Heart left ventricle (tissue), 16 donors: ENCODE data around the gene TPRG1L. TPM values are rescaled to one million over a fixed set of nuclear protein-coding genes. Genes with fewer than 3 reads are reported as not detected.

Experiments
- ATAC-seq, 4 donors: fragments of 200-7000 bp; cut with Tn5 transposase; one replicate each; pipeline ENCODE4 v1.9.1; 2020 to 2022; ENCODE audit warnings: moderate library complexity in 4 of 4, mild to moderate bottlenecking in 3 of 4, moderate number of reproducible peaks in 1 of 4
- DNase-seq, 5 donors: peaks; one replicate each; pipeline ENCODE4 v3.0.0-alpha.2; 2020
- H3K27ac ChIP-seq, 12 donors: fragments of 200-600 bp; sonication (generic) in 4 of 12; one replicate each; pipeline versions ENCODE4 v1.5.0 to v1.8.0; 2016 to 2022; ENCODE audit warnings: mild to moderate bottlenecking in 2 of 12
- H3K27me3 ChIP-seq, 9 donors: fragments of 200-600 bp; sonication (generic) in 2 of 9; one replicate each; pipeline versions ENCODE4 v1.5.1 to v1.8.0; 2016 to 2022; ENCODE audit warnings: mild to moderate bottlenecking in 3 of 9
- H3K36me3 ChIP-seq, 9 donors: fragments of 200-600 bp; sonication (generic) in 2 of 9; one replicate each; pipeline versions ENCODE4 v1.5.0 to v1.8.0; 2018 to 2022; ENCODE audit warnings: mild to moderate bottlenecking in 2 of 9
- H3K4me1 ChIP-seq, 12 donors: fragments of 200-600 bp; sonication (generic) in 4 of 12; one replicate each; pipeline versions ENCODE4 v1.5.0 to v1.8.0; 2016 to 2022; ENCODE audit warnings: mild to moderate bottlenecking in 3 of 12
- H3K4me3 ChIP-seq, 12 donors: fragments of 200-600 bp; sonication (generic) in 4 of 12; one replicate each; pipeline versions ENCODE4 v1.5.0 to v1.8.0; 2017 to 2022; ENCODE audit warnings: mild to moderate bottlenecking in 9 of 12, moderate library complexity in 4 of 12
- H3K9me3 ChIP-seq, 12 donors: fragments of 200-600 bp; sonication (generic) in 4 of 12; one replicate each; pipeline versions ENCODE4 v1.5.0 to v1.8.0; 2016 to 2022; ENCODE audit warnings: mild to moderate bottlenecking in 1 of 12
- POLR2A ChIP-seq, 2 donors: fragments of 450-650 bp; IDR thresholded peaks; one replicate each; pipeline ENCODE4 v1.6.1; 2017; ENCODE audit warnings: antibody characterized with exemption in 2 of 2, mild to moderate bottlenecking in 2 of 2, moderate library complexity in 2 of 2
- WGBS, 4 donors: extraction: QIAGEN DNeasy Blood & Tissue Kit in 2 of 4; methylation state at CpG; one replicate each; pipeline versions ENCODE4 v1.1.5 to v1.1.7; 2013 to 2018; 5-methylcytosine and 5-hydroxymethylcytosine counted together
- intact Hi-C, 10 donors: fragments of 100-400 bp; cut with DNase I; formaldehyde crosslinking; loops; one replicate each; pipeline versions ENCODE4 v1.11.1 to v1.14.2; 2022
- polyA plus RNA-seq, 2 donors: library from polyadenylated mRNA; stranded (reverse); fragments of 200-250 nt; gene quantifications; one replicate each; pipeline ENCODE4 v1.2.3, GENCODE V29; 2013
- total RNA-seq, 9 donors: library from RNA; depleted of rRNA in 2 of 9; stranded (reverse); fragments of >200 nt in 2 of 9; fragmentation: NEBNext Ultra II Directional in 3 of 9; extraction: Animal tissue kit (Norgen Biotek cat#: 25700) in 3 of 9; gene quantifications; one replicate each; pipeline versions ENCODE4 v1.1.0 to v1.2.4, GENCODE V29; 2016 to 2023
- TF ChIP-seq, protein P1 (sequence below), 12 donors: fragments of 200-600 bp; sonication (generic) in 4 of 12; IDR thresholded peaks; one replicate each; pipeline versions ENCODE4 v1.5.0 to v1.8.0; 2018 to 2022; ENCODE audit warnings: antibody characterized with exemption in 12 of 12, mild to moderate bottlenecking in 5 of 12
- donor health status: ischemic (EF 13 %, LVEDD 7.1; RV severe dilation, severe dysfunction).
- donor health status: healthy with polysubstance abuse.
- donor health status: DM: no; HTN: yes; CAD: no.
- donor health status: DM: no; HTN: no; CAD: no.
- donor health status: ischemic (EF 25% LVEDD 6.9; RV normal size, moderate dysfunction).
- donor health status: ischemic (EF 25% LVEDD 5.7; RV mildly dilated, moderate dysfunction).
- donor health status: healthy.
- donor health status: DM: yes; HTN: yes; CAD: no.
- donor health status: ischemic (EF 35%, LVEDD 5.7; RV mildly dilated, moderate dysfunction).
- donor health status: nonischemic (EF 11% LVEDD 7.7; RV severe dilation, severe dysfunction).
- donor health status: DM: yes; HTN: yes; CAD: no.
- donor health status: PGD.
- donor health status: ischemic (EF 29% LVEDD 5.4; RV normal size, mild dysfunction).
- donor health status: nonischemic (EF 23%, LVEDD 6.1; RV moderate dilation, normal function).

The TPRG1L gene
- total and polyA plus RNA-seq, 11 donors, result 24.2 to 58.0 (median 48.8) TPM

DNA sequence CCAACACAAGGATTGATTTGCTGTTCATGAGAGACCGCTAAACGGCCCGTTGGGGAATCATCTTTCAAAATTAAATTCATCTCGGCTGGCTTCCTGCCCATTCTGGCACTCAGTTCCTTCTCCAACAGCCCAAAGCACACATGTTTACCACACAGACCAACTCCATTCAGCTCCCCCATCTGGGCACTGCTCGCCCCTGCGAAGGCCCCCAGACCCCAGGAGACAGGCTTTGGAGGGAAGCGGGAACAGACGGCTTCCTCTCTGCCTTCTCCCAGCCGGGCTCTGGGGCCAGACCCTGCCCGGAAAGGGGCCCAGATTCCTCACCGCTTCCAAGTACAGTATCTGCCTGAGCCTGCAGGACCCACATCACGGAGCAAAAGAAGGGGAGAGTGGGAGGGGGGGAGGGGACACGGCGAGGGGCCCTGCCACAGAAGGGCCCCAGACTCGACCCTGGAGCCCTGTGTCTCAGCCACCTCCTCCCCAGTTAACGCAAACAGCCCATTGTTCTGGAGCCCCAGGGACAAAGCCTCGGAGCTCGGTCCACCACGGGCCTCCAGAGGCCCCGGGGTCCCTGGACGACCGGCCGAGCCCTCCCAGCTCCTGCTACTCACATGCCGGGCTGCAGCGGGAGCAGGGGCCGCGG, 14.2 kb upstream of the TPRG1L start:
- intact Hi-C loops, result no loop called here
- ATAC-seq (peak in 1 of 4 donors; percentile 6), DNase-seq (no peak)
- no peak for TF ChIP-seq POLR2A (IDR thresholded peaks at IDR 0.05)
- TF ChIP-seq, protein P1, sequence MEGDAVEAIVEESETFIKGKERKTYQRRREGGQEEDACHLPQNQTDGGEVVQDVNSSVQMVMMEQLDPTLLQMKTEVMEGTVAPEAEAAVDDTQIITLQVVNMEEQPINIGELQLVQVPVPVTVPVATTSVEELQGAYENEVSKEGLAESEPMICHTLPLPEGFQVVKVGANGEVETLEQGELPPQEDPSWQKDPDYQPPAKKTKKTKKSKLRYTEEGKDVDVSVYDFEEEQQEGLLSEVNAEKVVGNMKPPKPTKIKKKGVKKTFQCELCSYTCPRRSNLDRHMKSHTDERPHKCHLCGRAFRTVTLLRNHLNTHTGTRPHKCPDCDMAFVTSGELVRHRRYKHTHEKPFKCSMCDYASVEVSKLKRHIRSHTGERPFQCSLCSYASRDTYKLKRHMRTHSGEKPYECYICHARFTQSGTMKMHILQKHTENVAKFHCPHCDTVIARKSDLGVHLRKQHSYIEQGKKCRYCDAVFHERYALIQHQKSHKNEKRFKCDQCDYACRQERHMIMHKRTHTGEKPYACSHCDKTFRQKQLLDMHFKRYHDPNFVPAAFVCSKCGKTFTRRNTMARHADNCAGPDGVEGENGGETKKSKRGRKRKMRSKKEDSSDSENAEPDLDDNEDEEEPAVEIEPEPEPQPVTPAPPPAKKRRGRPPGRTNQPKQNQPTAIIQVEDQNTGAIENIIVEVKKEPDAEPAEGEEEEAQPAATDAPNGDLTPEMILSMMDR (IDR thresholded peaks at IDR 0.05), result no peak
- Histone ChIP-seq H3K4me3 (peak overlapping the region; percentile 11 to 55 (median 44)), H3K9me3 (no peaks in the 10 kb centered on the region), H3K4me1 (peaks cover 0 to 22% (median 10%) of the 10 kb centered on the region in 12 donors), H3K27me3 (peaks cover 13 to 61% (median 28%) of the 10 kb centered on the region in 9 donors), H3K36me3 (no peaks in the 10 kb centered on the region), H3K27ac (no peak overlapping the region)
- 6 to 21% (median 9%) methylated on average over 10 to 27 of the region's 27 CpGs for WGBS, 4 donors

DNA sequence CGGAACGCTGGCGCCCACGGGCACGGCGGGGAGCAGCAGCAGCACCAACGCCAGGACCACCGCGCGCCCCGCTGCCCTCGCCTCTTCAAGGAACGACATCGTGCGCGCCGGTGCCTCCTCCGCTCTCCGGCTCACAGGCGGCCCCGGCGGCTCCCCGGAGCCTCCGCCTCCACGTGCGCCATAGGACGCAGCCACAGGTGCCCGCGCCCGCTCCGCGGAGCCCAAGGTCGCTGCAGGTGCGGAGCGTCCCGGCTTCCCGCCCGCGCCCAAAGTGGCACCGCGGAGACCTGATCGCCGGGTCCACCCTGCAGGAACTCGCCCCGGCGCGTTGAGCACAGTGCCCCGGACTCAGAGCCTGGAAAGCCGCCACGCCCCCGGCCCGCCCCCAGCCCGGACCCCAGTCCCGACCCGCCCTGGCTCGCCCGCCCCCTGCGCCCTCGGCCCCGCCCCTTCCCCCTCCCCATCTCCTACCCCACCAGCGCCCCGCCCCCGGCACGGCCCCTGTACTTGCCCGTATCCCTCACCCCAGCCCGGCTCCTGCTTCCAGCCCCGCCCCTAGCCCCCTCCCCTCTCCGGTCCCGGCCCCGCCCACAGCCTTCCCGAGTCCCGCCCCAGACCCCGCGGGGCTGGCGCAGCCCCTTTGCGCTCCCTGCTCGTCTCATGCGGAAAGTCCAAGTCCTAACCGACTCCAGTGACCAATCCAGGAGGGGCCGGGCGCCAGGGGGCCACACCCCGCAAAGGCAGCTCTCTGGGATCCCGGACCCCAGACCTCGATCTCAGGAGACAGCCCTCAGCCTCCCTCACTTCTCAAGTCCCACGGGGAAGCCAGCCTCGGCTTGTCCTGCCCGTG, 13.4 kb upstream of the TPRG1L start, which contains the start of gene MEGF6:
TSS of gene MEGF6 (minus strand) at position 339 of the 850 bp plus-strand sequence. CDS start at position 99, 240 bp downstream.
- Histone ChIP-seq H3K36me3 (no peaks in the 10 kb centered on the region), H3K27me3 (peaks cover 13 to 61% (median 28%) of the 10 kb centered on the region in 9 donors), H3K4me1 (peaks cover 0 to 22% (median 10%) of the 10 kb centered on the region in 12 donors), H3K27ac (no peak within 1 kb of the TSS), H3K9me3 (no peaks in the 10 kb centered on the region), H3K4me3 (peak within 1 kb of the TSS; percentile 11 to 55 (median 44))
- intact Hi-C loops, result no loop called here
- TF ChIP-seq, protein P1 (IDR thresholded peaks at IDR 0.05), result no peak
- TF ChIP-seq POLR2A (IDR thresholded peaks at IDR 0.05), result no peak
- ATAC-seq (peak; percentile 38 to 85 (median 60)), DNase-seq (peak; percentile 65 to 86 (median 68))
- WGBS, 4 donors, result 1 to 2% (median 1%) methylated on average over 23 to 87 of the region's 87 CpGs

DNA sequence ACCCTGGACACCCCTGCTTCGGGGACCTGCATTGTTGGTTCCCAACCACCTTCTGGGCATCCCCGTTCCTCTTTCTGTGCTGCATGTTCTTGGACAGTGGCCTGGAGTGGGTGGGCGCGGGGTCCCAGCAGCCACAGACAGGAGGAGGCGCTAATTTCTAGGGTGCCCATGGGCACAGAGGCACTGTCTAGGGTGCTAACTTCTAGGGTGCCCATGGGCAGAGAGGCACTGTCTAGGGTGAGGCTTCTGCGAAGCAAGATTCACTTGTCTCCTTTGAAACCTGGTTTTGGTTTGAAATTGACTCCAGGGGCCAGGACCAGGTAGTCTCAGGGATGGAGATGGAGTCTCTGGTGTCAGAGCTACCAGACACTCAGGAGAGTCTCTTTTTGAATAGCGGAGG, 12.7 kb upstream of the TPRG1L start:
- H3K4me3 ChIP-seq, result peak overlapping the region in 6 of 12 donors; percentile 39 to 55 (median 49)
- H3K36me3 ChIP-seq, result no peaks in the 10 kb centered on the region
- intact Hi-C loops, result no loop called here
- WGBS, 4 donors, result 57 to 87% (median 71%) methylated on average over 4 to 7 of the region's 7 CpGs
- H3K27ac ChIP-seq, result no peak overlapping the region
- peaks cover 0 to 22% (median 10%) of the 10 kb centered on the region in 12 donors for H3K4me1 ChIP-seq
- no peak for DNase-seq
- peaks cover 13 to 60% (median 28%) of the 10 kb centered on the region in 9 donors for H3K27me3 ChIP-seq
- no peak for ATAC-seq
- TF ChIP-seq, protein P1 (IDR thresholded peaks at IDR 0.05), result no peak
- TF ChIP-seq POLR2A (IDR thresholded peaks at IDR 0.05), result no peak
- no peaks in the 10 kb centered on the region for H3K9me3 ChIP-seq
